Colonic mucosa (tissue), 4 donors: ENCODE results near the gene BIN1. TPM values are rescaled to one million over a fixed set of nuclear protein-coding genes. Genes with fewer than 3 reads are reported as not detected.

Experiments
- DNase-seq: peaks from one replicate; pipeline ENCODE4 v3.0.0-alpha.2; 2020
- H3K27ac ChIP-seq: fragments of 200-600 bp; one replicate; pipeline ENCODE4 v1.8.0; 2021
- H3K27me3 ChIP-seq: fragments of 200-600 bp; one replicate; pipeline ENCODE4 v1.8.0; 2021
- H3K36me3 ChIP-seq: fragments of 200-600 bp; one replicate; pipeline ENCODE4 v1.8.0; 2021
- H3K4me1 ChIP-seq: fragments of 200-600 bp; one replicate; pipeline ENCODE4 v1.8.0; 2021; ENCODE audit warnings: mild to moderate bottlenecking
- H3K4me3 ChIP-seq: fragments of 200-600 bp; one replicate; pipeline ENCODE4 v1.8.0; 2021
- H3K9ac ChIP-seq, 2 donors: one replicate each; pipeline ENCODE4 v1.7.0; 2013; ENCODE audit warnings: control low read depth in 2 of 2, low read depth in 2 of 2, low read length in 2 of 2
- H3K9me3 ChIP-seq: fragments of 200-600 bp; one replicate; pipeline ENCODE4 v1.8.0; 2021
- intact Hi-C: fragments of 100-400 bp; cut with DNase I; formaldehyde crosslinking; loops from one replicate; pipeline ENCODE4 v1.14.1; 2022
- total RNA-seq, 2 donors: library from RNA; stranded (reverse); fragmentation: NEBNext Ultra II Directional in 1 of 2; extraction: Animal tissue kit (Norgen Biotek cat#: 25700) in 1 of 2; gene quantifications; one replicate each; pipeline ENCODE4 v1.2.1, GENCODE V29; 2021
- TF ChIP-seq, protein P1 (sequence below): fragments of 200-600 bp; IDR thresholded peaks from one replicate; pipeline ENCODE4 v1.8.0; 2022; ENCODE audit warnings: antibody characterized with exemption, mild to moderate bottlenecking
- donor health status: healthy.
- donor health status: DM: no; HTN: no; CAD: no.
- donor health status: DM: no; HTN: no; CAD: no.

The BIN1 gene
- total RNA-seq, 2 donors from 2014 or later, result 38.5 to 60.8 TPM

DNA sequence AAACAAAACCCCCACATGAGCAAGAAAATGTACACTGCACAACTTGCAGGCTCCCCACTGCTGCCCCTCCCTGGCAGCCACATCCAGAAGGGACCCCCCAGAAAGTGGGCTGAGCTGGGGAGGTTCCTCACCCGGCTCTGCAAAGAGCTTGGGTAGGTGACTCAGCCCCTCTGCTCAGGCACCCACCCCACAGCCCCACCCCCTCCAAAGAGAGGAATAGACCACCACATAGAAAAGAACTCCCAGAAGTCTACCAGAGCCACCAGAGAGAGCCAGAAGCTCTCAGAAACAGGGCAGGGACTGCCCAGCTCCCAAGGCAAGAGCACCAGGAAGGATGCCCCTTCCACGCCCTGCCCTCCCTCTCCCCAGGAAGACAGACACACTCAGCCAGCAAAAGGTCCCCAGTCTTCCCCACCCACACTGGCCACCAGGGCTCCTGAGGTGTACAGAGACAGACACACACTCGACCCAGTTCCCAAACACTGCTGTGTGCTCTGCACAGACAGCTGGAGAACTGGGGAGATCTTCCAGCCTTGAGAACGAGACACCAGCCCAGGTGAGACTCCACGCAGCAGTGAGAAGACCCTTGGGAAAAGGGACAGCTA is 28.2 kb downstream of the BIN1 start:
- H3K27me3 ChIP-seq, result no peaks in the 10 kb centered on the region
- DNase-seq, result no peak
- no peaks in the 10 kb centered on the region for H3K9me3 ChIP-seq
- no peak overlapping the region for H3K9ac ChIP-seq
- H3K36me3 ChIP-seq, result no peaks in the 10 kb centered on the region
- intact Hi-C loops, result no loop called here
- H3K4me3 ChIP-seq, result no peak overlapping the region
- peaks cover 21% of the 10 kb centered on the region for H3K4me1 ChIP-seq
- TF ChIP-seq, protein P1, sequence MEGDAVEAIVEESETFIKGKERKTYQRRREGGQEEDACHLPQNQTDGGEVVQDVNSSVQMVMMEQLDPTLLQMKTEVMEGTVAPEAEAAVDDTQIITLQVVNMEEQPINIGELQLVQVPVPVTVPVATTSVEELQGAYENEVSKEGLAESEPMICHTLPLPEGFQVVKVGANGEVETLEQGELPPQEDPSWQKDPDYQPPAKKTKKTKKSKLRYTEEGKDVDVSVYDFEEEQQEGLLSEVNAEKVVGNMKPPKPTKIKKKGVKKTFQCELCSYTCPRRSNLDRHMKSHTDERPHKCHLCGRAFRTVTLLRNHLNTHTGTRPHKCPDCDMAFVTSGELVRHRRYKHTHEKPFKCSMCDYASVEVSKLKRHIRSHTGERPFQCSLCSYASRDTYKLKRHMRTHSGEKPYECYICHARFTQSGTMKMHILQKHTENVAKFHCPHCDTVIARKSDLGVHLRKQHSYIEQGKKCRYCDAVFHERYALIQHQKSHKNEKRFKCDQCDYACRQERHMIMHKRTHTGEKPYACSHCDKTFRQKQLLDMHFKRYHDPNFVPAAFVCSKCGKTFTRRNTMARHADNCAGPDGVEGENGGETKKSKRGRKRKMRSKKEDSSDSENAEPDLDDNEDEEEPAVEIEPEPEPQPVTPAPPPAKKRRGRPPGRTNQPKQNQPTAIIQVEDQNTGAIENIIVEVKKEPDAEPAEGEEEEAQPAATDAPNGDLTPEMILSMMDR, result no peak
- no peak overlapping the region for H3K27ac ChIP-seq

DNA sequence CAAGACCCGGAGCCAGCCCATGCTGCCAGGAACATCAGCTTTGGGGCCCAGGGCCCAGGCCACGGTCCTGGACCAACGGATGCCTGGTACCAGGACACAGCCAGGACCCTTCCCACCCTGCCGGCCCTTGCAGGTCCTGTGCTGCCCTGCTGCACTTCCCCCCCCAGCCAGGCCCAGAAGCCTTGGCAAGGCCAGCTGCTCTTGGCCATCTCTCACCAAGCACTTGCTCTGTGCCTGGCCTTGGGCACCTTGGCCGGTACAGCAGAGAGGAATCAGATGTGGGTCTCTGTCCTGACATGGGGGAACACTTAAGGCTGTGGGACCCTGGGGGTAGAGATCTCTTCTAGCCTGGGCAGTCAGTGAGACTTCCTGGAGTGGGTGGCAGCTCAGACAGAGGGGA is 28.9 kb downstream of the BIN1 start:
- no peaks in the 10 kb centered on the region for H3K9me3 ChIP-seq
- H3K36me3 ChIP-seq, result no peaks in the 10 kb centered on the region
- TF ChIP-seq, protein P1, result no peak
- H3K9ac ChIP-seq, result no peak overlapping the region
- no peak overlapping the region for H3K4me3 ChIP-seq
- peaks cover 20% of the 10 kb centered on the region for H3K4me1 ChIP-seq
- H3K27me3 ChIP-seq, result no peaks in the 10 kb centered on the region
- no peak for DNase-seq
- no peak overlapping the region for H3K27ac ChIP-seq
- intact Hi-C loops, result no loop called here

DNA sequence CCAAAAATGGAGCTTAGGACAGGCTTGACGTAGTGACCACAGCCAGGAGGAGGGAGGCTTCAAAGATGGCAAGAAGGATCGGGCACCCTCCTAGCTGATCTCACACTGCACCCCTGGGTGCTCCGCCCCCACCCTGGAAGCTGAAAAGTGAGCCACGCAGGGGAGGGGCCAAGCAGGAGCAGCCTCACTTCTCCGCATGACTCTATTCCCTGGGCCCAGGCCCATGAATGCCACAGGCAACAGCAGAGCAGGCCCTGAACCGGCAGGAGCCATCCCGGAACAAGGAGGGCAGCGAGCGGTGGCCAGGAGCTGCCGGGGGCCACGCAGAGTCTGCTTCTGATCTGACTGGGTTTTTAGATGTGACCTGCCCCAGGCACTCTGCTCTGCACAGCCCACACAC is 30.0 kb downstream of the BIN1 start:
- peaks cover 12% of the 10 kb centered on the region for H3K4me1 ChIP-seq
- intact Hi-C loops, result no loop called here
- H3K9ac ChIP-seq, result no peak overlapping the region
- H3K9me3 ChIP-seq, result no peaks in the 10 kb centered on the region
- no peak overlapping the region for H3K27ac ChIP-seq
- no peak for DNase-seq
- H3K4me3 ChIP-seq, result no peak overlapping the region
- no peaks in the 10 kb centered on the region for H3K36me3 ChIP-seq
- TF ChIP-seq, protein P1, result no peak
- no peaks in the 10 kb centered on the region for H3K27me3 ChIP-seq

DNA sequence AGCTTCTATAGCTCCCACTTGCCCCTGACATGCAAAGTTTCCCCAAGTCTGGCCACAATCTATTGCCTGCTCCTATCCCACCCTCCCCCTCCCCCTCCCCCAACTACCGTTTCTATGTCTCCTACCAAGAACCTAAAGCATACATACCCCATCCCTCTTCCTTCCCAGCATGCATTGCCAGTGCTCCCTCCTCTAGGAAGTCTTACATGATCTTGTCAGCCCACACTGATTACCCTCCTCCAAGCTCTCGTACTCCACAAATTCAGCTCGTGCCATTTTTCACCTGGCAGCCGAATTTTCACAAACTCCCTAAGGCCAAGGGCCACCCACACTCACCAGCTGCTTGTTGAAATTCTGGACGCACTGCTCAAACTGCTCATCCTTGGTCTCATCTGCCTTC is 30.7 kb downstream of the BIN1 start:
- peaks cover 8% of the 10 kb centered on the region for H3K4me1 ChIP-seq
- no peak overlapping the region for H3K4me3 ChIP-seq
- H3K27me3 ChIP-seq, result no peaks in the 10 kb centered on the region
- DNase-seq, result no peak
- TF ChIP-seq, protein P1, result no peak
- intact Hi-C loops, result no loop called here
- H3K36me3 ChIP-seq, result no peaks in the 10 kb centered on the region
- no peak overlapping the region for H3K9ac ChIP-seq
- H3K9me3 ChIP-seq, result no peaks in the 10 kb centered on the region
- no peak overlapping the region for H3K27ac ChIP-seq

DNA sequence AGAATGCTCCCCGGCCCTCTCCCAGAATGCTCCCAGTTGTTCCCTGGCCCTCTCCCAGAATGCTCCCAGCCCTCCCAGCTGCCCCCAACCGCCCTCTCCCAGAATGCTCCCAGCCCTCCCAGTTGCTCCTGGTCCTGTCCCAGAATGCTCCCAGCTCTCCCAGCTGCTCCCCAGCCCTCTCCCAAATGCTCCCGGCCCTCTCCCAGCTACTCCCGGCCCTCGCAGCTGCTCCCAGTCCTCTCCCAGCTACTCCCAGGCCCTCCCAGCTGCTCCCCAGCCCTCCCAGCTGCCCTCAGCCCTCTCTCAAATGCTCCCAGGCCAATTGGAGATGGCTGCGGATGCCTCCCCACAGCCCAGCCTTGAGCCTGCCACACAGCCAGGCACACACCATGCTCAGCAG is 31.1 kb downstream of the BIN1 start:
- peaks cover 4% of the 10 kb centered on the region for H3K4me1 ChIP-seq
- H3K36me3 ChIP-seq, result no peaks in the 10 kb centered on the region
- H3K27ac ChIP-seq, result no peak overlapping the region
- no peak for DNase-seq
- TF ChIP-seq, protein P1, result no peak
- no peaks in the 10 kb centered on the region for H3K27me3 ChIP-seq
- no peaks in the 10 kb centered on the region for H3K9me3 ChIP-seq
- intact Hi-C loops, result no loop called here
- no peak overlapping the region for H3K9ac ChIP-seq
- no peak overlapping the region for H3K4me3 ChIP-seq
